Central memory CD8-positive, alpha-beta T cell (primary cell): ENCODE data around the gene IARS2.
A peak's percentile ranks its signal among the peaks of the same experiment; 100 is the strongest.
"Not testable (repeated sequence)": the region's sequence is repeated elsewhere in the genome, so short reads cannot be mapped to it uniquely, and the experiment has no call there.

ENCODE experiments used
- ATAC-seq: fragments of 150-1000 bp; cut with Tn5 transposase; replicated peaks from 2 replicates; pipeline ENCODE4 v1.10.0; 2022; ENCODE audit warnings: mild to moderate bottlenecking, moderate FRiP score, moderate number of reproducible peaks; ENCODE audit not compliant: poor library complexity, severe bottlenecking; ENCODE audit errors: extremely low read depth
- DNase-seq, 2 donors: peaks; one replicate each; pipeline ENCODE4 v3.0.0; 2021; ENCODE audit warnings: low spot score in 2 of 2
- H3K27ac Mint-ChIP-seq: one replicate; pipeline ENCODE4 v1.8.0; 2022; ENCODE audit warnings: low read depth, mild to moderate bottlenecking, moderate library complexity, mixed read lengths
- H3K27me3 Mint-ChIP-seq: one replicate; pipeline ENCODE4 v1.8.0; 2022; ENCODE audit warnings: mixed read lengths
- H3K36me3 Mint-ChIP-seq: one replicate; pipeline ENCODE4 v1.8.0; 2022; ENCODE audit warnings: mild to moderate bottlenecking, moderate library complexity, mixed read lengths; ENCODE audit not compliant: insufficient read depth
- H3K4me1 Mint-ChIP-seq: one replicate; pipeline ENCODE4 v1.8.0; 2022; ENCODE audit warnings: mixed read lengths
- H3K4me3 Mint-ChIP-seq: one replicate; pipeline ENCODE4 v1.8.0; 2022; ENCODE audit warnings: mild to moderate bottlenecking, moderate library complexity, mixed read lengths
- H3K9me3 Mint-ChIP-seq: one replicate; pipeline ENCODE4 v1.8.0; 2022; ENCODE audit warnings: mixed read lengths

The IARS2 gene

DNA sequence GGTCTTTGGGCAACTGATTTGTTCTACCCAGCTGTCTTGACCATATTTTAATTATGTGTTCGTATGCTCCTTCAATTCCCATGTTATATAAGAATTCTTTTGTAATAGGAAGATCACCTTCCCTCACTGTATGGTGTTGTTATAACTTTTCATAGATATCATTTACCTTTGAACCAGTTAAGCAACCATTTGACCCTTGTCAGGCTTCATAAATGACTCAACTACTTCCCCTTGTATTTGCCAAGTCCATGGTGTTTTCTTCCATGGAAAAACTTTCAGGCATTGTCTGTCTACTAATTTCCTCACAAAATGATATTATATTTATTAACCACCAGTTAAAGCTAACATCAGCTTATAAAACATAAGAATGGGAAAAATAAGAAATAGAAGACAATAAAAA is 9.5 kb upstream of the IARS2 start:
- no peak overlapping the region for H3K4me3 Mint-ChIP-seq
- H3K4me1 Mint-ChIP-seq: peaks cover 12% of the 10 kb centered on the region
- ATAC-seq (no peak), DNase-seq (no peak)
- peaks cover 7% of the 10 kb centered on the region for H3K36me3 Mint-ChIP-seq
- no peaks in the 10 kb centered on the region for H3K9me3 Mint-ChIP-seq
- H3K27me3 Mint-ChIP-seq: no peaks in the 10 kb centered on the region
- no peak overlapping the region for H3K27ac Mint-ChIP-seq

DNA sequence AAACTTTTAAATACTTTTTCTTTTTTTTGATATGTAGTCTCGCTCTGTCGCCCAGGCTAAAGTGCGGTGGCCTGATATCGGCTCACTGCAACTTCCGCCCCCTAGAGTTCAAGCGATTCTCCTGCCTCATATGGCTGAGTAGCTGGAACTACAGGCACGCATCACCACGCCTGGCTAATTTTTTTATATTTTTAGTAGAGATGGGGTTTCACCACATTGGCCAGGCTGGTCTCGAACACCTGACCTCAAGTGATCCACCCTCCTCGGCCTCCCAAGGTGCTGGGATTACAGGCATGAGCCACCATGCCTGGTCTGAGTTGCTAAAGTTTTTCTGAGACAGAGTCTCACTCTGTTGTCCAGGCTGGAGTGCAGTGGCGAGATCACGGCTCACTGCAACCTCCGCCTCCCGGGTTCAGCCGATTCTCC is 7.7 kb upstream of the IARS2 start:
- H3K9me3 Mint-ChIP-seq, H3K27me3 Mint-ChIP-seq, DNase-seq, H3K4me3 Mint-ChIP-seq, H3K27ac Mint-ChIP-seq, ATAC-seq, H3K4me1 Mint-ChIP-seq: not testable (repeated sequence)
- H3K36me3 Mint-ChIP-seq: peaks cover 11% of the 10 kb centered on the region

DNA sequence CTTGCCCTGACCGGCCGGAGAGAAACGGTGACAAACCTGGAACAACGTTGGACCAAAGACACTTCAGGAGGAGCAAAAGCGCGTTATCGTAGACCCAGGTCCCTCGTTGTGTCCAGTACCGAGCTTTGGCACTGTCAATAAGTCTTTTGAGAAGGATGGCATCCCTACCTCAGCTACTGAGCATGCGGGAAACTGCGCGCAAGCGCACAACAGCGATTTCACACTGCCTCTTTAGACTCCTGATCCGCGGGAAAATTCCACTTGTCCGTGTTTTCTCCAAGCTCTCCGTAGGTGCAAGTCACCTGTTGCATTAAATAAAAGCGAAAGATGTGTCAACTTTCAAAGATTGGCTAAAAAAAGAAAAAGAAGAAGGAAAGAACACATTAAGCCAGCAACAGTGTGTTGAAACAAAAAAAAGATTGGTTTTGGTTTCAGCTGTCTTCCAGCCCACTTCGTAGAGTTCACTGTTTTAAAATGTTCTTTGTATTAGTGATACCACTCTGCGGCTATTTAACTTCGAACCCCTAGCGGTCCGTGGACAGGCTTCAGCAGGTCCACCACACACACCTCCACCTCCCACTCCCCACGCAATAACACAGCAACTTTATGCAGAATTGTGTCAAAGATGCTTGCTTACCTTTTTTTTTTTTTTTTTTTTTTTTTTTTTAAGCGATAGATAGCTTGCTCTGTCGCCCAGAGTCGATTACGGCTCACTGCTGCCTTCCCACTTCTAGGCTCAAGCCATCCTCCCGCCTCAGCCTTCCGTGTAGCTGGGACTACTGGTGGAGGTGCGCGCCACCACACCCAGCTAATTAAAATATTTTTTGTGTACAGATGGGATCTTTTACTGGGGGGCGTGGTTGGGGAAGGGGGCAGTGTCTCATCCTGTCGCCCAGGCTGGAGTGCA is 4.0 kb upstream of the IARS2 start, which contains the start of gene BPNT1:
Gene BPNT1 (minus strand): TSS at position 139 of the 907 bp plus-strand sequence. CDS start 9,942 bp downstream, outside the sequence.
- H3K36me3 Mint-ChIP-seq: peaks cover 7% of the 10 kb centered on the region
- H3K4me1 Mint-ChIP-seq: no peaks in the 10 kb centered on the region
- peak; percentile 97 to 99 for DNase-seq
- peak within 1 kb of the TSS; percentile 95 for H3K27ac Mint-ChIP-seq
- ATAC-seq: peak; percentile 72
- H3K27me3 Mint-ChIP-seq: no peaks in the 10 kb centered on the region
- H3K9me3 Mint-ChIP-seq: no peaks in the 10 kb centered on the region
- H3K4me3 Mint-ChIP-seq: peak within 1 kb of the TSS; percentile 95

DNA sequence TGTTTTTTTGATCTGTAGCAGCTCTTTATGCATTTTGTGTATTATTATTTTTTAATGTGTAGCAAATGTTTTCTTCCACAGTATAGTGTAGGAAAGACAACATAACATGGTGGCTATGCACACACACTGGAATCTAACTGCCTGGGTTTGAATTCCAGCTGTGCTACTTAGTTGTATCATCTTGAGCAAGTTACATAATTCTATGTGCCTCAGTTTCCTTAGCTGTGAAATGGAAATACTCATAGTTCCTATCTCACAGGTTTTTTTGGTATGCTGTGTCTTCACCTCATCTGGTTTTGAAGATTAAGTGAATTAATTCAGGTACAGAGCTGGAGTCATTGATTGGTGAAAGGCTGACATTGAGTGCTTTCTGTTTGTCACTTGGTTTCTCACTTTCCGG is 1.2 kb upstream of the IARS2 start:
- Mint-ChIP-seq H3K27ac (no peak overlapping the region), H3K27me3 (no peaks in the 10 kb centered on the region), H3K4me3 (no peak overlapping the region), H3K4me1 (peaks cover 9% of the 10 kb centered on the region), H3K9me3 (no peaks in the 10 kb centered on the region), H3K36me3 (peaks cover 19% of the 10 kb centered on the region)
- DNase-seq (no peak), ATAC-seq (no peak)

DNA sequence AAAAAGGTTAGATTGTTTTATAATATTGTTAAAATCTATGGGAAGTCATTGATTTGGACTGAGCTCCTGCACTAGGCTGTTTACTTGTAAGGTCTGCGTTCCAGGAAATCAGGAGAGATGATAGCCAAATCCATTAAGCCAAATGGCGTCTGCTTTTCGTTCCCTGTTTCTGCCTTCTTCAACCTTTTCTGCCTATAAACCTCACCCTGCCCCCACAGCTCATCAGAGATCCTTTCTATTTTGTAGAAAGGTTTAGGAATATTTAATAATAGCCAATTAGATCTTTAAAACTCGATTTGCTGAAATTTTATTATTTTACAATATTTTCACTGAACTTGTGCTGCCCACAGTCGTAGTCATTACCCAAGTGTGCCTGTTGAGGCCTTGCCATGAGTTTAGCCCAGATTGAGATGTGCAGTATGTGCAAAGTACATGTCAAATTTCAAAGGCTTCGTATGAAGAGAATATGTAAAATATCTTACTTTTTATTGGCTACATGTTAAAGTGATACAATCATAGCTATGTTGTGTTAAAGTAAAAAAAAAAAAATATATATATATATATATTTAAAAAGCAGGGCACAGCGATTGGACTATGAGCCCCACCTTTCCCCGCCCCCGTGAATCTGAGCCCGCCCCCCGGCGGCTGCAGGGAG is 444 bp upstream of the IARS2 start:
- peak overlapping the region; percentile 65 for H3K4me3 Mint-ChIP-seq
- H3K27me3 Mint-ChIP-seq: no peaks in the 10 kb centered on the region
- H3K27ac Mint-ChIP-seq: no peak overlapping the region
- H3K36me3 Mint-ChIP-seq: peaks cover 27% of the 10 kb centered on the region
- DNase-seq (no peak), ATAC-seq (no peak)
- H3K9me3 Mint-ChIP-seq: no peaks in the 10 kb centered on the region
- H3K4me1 Mint-ChIP-seq: peaks cover 15% of the 10 kb centered on the region

DNA sequence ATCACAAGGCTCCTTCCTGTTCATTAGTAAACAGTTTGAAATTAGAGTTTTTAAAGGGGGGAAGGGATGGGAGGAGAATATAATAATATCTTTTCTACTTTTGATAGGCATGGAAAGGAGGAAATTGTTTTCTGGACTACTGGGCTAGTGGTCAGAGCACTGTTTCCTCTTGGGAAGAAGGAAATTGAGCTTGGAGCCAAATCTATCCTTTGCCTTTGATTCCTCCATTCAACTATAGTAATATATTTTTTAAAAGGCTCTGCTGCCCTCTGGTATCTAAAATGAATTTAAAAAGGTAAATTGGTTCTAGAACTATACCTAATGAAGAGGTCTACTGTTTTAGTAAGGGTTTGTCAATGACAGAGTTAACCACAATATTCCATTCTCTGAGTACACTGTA is 5.9 kb downstream of the IARS2 start:
- Mint-ChIP-seq H3K9me3 (no peaks in the 10 kb centered on the region), H3K36me3 (peaks cover 45% of the 10 kb centered on the region), H3K27ac (no peak overlapping the region), H3K4me3 (no peak overlapping the region), H3K4me1 (peaks cover 20% of the 10 kb centered on the region), H3K27me3 (no peaks in the 10 kb centered on the region)
- DNase-seq: no peak
- no peak for ATAC-seq

DNA sequence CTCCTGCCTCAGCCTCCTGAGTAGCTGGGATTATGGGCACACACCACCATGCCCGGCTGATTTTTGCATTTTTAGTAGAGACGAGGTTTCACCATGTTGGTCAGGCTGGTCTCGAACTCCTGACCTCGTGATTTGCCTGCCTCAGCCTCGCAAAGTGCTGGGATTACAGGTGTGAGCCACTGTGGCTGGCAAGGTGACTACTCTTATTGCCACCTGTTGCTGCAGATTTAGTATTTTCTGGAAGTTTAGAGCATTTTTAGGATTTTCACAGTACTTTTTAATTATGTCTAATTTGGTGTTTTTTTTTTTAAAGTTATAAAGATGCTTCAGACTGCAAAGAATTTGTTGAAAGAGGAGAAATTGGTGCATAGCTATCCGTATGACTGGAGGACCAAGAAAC is 16.5 kb downstream of the IARS2 start:
- DNase-seq, H3K27ac Mint-ChIP-seq, ATAC-seq, H3K27me3 Mint-ChIP-seq, H3K9me3 Mint-ChIP-seq, H3K4me3 Mint-ChIP-seq, H3K4me1 Mint-ChIP-seq: not testable (repeated sequence)
- H3K36me3 Mint-ChIP-seq: peaks cover 65% of the 10 kb centered on the region

DNA sequence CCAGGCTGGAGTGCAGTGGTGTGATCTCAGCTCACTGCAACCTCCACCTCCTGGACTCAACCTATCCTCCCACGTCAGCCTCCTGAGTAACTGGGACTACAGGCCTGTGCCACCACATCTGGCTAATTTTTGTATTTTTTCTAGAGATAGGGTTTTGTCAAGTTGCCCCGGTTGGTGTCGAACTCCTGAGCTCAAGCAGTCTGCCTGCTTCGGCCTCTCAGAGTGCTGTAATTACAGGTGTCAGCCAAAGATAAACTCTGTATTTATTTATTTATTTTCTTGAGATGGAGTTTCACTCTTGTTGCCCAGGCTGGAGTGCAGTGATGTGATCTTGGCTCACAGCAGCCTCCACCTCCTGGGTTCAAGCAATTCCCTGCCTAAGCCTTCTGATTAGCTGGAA is 18.7 kb downstream of the IARS2 start:
- not testable (repeated sequence) for DNase-seq, H3K27ac Mint-ChIP-seq, H3K4me3 Mint-ChIP-seq, H3K4me1 Mint-ChIP-seq, H3K27me3 Mint-ChIP-seq, H3K9me3 Mint-ChIP-seq, ATAC-seq
- H3K36me3 Mint-ChIP-seq: peaks cover 64% of the 10 kb centered on the region

DNA sequence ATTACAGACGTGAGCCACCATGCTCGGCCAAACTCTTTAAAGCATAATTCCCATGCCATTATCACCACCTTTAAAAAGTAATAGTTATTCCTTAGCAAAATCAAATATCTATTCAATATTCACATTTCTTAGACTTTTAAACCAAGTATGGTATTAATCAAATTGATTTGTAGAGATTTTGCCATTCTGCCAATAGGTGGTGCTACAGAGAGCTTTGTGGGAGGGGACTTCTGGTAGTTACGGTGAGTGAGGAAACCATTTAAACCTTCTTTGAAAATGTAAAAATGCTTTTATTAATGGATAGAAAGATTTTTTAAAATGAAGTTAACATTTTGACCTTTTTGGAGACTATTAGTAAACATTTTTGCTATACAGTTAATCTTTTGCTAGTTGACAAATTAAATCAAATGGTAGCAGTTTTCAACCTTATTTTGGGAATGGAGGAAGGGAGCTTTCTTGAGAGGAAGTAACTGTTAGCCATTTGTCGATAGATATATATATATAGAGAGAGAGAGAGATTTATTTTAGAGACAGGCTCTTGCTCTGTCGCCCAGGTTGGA is 19.3 kb downstream of the IARS2 start:
- Mint-ChIP-seq H3K27ac (peak overlapping the region; percentile 63), H3K27me3 (no peaks in the 10 kb centered on the region), H3K4me3 (peak overlapping the region; percentile 26), H3K4me1 (peaks cover 10% of the 10 kb centered on the region), H3K9me3 (no peaks in the 10 kb centered on the region), H3K36me3 (peaks cover 60% of the 10 kb centered on the region)
- DNase-seq: no peak
- ATAC-seq: peak; percentile 67

DNA sequence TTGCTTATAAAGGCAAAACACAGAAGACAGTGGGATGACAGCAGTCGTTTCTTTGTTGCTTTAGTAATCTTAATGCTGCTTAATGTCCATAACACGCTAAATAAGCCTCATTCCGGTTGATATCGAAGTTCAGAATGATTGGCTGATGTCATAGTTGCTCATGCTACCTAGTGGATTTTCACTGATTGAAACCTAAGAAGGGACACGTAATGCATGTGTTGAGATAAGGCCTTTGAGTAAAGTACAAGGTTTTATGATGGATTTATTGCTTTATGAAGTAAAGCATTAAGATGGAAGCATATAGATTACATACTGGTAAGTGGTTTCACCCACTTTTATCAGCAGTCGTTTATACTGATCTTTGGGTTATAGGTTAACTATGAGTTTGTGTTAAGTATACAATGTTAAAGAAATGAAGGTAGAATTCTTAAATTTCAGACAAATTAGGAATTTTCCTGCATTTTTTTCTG is 25.1 kb downstream of the IARS2 start:
- no peaks in the 10 kb centered on the region for H3K9me3 Mint-ChIP-seq
- H3K27ac Mint-ChIP-seq: no peak overlapping the region
- H3K36me3 Mint-ChIP-seq: peaks cover 29% of the 10 kb centered on the region
- H3K27me3 Mint-ChIP-seq: no peaks in the 10 kb centered on the region
- no peak overlapping the region for H3K4me3 Mint-ChIP-seq
- DNase-seq (no peak), ATAC-seq (no peak)
- peaks cover 2% of the 10 kb centered on the region for H3K4me1 Mint-ChIP-seq

DNA sequence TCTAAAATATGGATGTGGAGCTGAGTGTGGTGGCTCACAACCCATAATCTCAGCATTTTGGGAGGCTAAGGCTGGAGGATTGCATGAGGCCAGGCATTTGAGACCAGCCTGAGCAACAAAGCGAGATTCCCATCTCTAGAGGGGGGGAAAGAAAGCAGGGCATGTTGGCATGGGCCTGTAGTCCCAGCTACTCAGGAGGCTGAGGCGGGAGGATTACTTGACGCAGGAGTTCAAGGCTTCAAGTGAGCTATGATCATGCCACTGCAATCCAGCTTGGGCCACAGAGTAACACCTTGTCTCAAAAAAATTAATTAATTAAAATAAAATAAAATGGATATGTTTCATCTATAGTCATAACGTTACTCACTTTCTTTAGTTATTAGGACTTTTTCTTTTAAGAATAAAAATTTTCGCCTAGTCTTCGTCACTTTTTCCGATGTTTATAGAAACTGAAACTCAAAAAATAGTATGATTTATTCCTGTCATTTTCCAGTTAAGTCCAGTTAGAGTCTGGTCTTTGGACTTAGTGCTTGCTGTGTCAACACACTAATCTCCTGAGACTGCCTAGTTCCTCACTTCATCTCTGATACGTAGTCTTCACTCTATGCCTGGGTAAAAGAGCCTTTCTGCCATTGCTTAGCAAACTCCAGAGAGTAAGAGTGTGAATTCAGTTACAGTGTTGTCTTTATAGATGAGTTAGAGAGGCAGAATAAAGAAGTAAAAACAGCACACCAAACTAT is 28.0 kb downstream of the IARS2 start:
- peaks cover 14% of the 10 kb centered on the region for H3K36me3 Mint-ChIP-seq
- ATAC-seq: no peak
- H3K27me3 Mint-ChIP-seq: no peaks in the 10 kb centered on the region
- no peak overlapping the region for H3K27ac Mint-ChIP-seq
- no peak for DNase-seq
- H3K4me1 Mint-ChIP-seq: no peaks in the 10 kb centered on the region
- no peaks in the 10 kb centered on the region for H3K9me3 Mint-ChIP-seq
- H3K4me3 Mint-ChIP-seq: no peak overlapping the region

DNA sequence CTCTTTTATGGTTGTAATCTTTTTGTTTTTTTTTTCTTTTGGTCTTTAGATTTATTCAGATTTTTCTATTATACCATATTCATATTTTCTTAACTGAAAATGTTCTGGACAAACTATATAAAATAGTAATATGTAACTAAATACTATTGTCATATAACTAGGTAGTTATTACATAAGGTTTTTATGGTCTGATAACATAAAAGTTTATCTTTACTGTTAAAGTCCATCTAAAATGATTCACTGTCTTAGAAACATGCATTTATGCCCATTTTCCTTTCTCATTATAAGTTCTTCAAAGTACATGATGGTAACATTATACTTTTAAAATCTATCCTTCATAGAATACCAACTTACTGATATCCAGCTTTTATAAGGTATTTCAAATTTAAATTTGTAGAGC is 29.1 kb downstream of the IARS2 start:
- no peaks in the 10 kb centered on the region for H3K9me3 Mint-ChIP-seq
- ATAC-seq: no peak

More for the DNA sequence above, 29.1 kb downstream of the IARS2 start:
- no peak for DNase-seq
- H3K27me3 Mint-ChIP-seq: no peaks in the 10 kb centered on the region
- H3K4me3 Mint-ChIP-seq: no peak overlapping the region
- no peak overlapping the region for H3K27ac Mint-ChIP-seq
- H3K36me3 Mint-ChIP-seq: peaks cover 15% of the 10 kb centered on the region
- no peaks in the 10 kb centered on the region for H3K4me1 Mint-ChIP-seq
